Measurements from ENCODE around the gene PLVAP.
A peak's percentile ranks its signal among the peaks of the same experiment; 100 is the strongest.

PLVAP gene

GRCh38 chr19:17376935-17377600 is at the start of gene PLVAP:
Gene PLVAP (minus strand): TSS chr19:17377342. CDS start chr19:17377288, 54 bp downstream.
- H3K4me3 ChIP-seq (replicated peaks; ENCODE audit: low read depth, low read length), result no peak within 1 kb of the TSS
- H3K36me3 ChIP-seq (ENCODE audit: control insufficient read depth, insufficient read depth, low read length), result no peaks in the 10 kb centered on the region
- DNase-seq (ENCODE audit: extremely low read depth, insufficient read length), result no peak
- no peaks in the 10 kb centered on the region for H3K27me3 ChIP-seq (replicated peaks; ENCODE audit: control insufficient read depth, insufficient read depth, low read length)
- no peak for TF ChIP-seq CTCF (IDR thresholded peaks at IDR 0.05; ENCODE audit: insufficient read depth, low read length, poor library complexity, severe bottlenecking)

- Histone ChIP-seq H3K4me3 (replicated peaks; ENCODE audit: low read depth, low read length) (no peak overlapping the region), H3K27me3 (replicated peaks; ENCODE audit: control insufficient read depth, insufficient read depth, low read length) (no peaks in the 10 kb centered on the region), H3K36me3 (ENCODE audit: control insufficient read depth, insufficient read depth, low read length) (no peaks in the 10 kb centered on the region; the same call in 1 of the 2 replicates)
- DNase-seq (ENCODE audit: extremely low read depth, insufficient read length), result peak; percentile 59
- peak; percentile 66 for TF ChIP-seq CTCF (IDR thresholded peaks at IDR 0.05; ENCODE audit: insufficient read depth, low read length, poor library complexity, severe bottlenecking)
Measured at GRCh38 chr19:17424743-17425365, 47.7 kb upstream of the PLVAP start.

GRCh38 chr19:17423429-17424208 is 46.5 kb upstream of the PLVAP start:
- Histone ChIP-seq H3K4me3 (replicated peaks; ENCODE audit: low read depth, low read length) (no peak overlapping the region), H3K27me3 (replicated peaks; ENCODE audit: control insufficient read depth, insufficient read depth, low read length) (no peaks in the 10 kb centered on the region), H3K36me3 (ENCODE audit: control insufficient read depth, insufficient read depth, low read length) (no peaks in the 10 kb centered on the region; the same call in 1 of the 2 replicates)
- no peak for DNase-seq (ENCODE audit: extremely low read depth, insufficient read length)
- no peak for TF ChIP-seq CTCF (IDR thresholded peaks at IDR 0.05; ENCODE audit: insufficient read depth, low read length, poor library complexity, severe bottlenecking)

- H3K36me3 ChIP-seq (ENCODE audit: control insufficient read depth, insufficient read depth, low read length), result no peaks in the 10 kb centered on the region; the same call in none of the 2 replicates
- no peak overlapping the region for H3K4me3 ChIP-seq (replicated peaks; ENCODE audit: low read depth, low read length)
- no peak for TF ChIP-seq CTCF (IDR thresholded peaks at IDR 0.05; ENCODE audit: insufficient read depth, low read length, poor library complexity, severe bottlenecking)
- DNase-seq (ENCODE audit: extremely low read depth, insufficient read length), result no peak
- no peaks in the 10 kb centered on the region for H3K27me3 ChIP-seq (replicated peaks; ENCODE audit: control insufficient read depth, insufficient read depth, low read length)
Measured at GRCh38 chr19:17421942-17422341, 44.8 kb upstream of the PLVAP start.

- no peaks in the 10 kb centered on the region; the same call in none of the 2 replicates for H3K36me3 ChIP-seq (ENCODE audit: control insufficient read depth, insufficient read depth, low read length)
- no peak for DNase-seq (ENCODE audit: extremely low read depth, insufficient read length)
- no peaks in the 10 kb centered on the region for H3K27me3 ChIP-seq (replicated peaks; ENCODE audit: control insufficient read depth, insufficient read depth, low read length)
- peak; percentile 13 for TF ChIP-seq CTCF (IDR thresholded peaks at IDR 0.05; ENCODE audit: insufficient read depth, low read length, poor library complexity, severe bottlenecking)
- H3K4me3 ChIP-seq (replicated peaks; ENCODE audit: low read depth, low read length), result peak overlapping the region; percentile 88
Measured at GRCh38 chr19:17420475-17420924, 43.4 kb upstream of the PLVAP start.

Measured in GM06990 (cell line).